ENCODE data around the gene PFDN4. TPM values are rescaled to one million over a fixed set of nuclear protein-coding genes. Genes with fewer than 3 reads are reported as not detected.
"Not testable (repeated sequence)": the region's sequence is repeated elsewhere in the genome, so short reads cannot be mapped to it uniquely, and the experiment has no call there.

The PFDN4 gene
- total and polyA plus RNA-seq, 2 experiments from 2014 or later = 64.5 to 80.1 TPM

GRCh38 chr20:54221353-54221752, 13.5 kb downstream of the PFDN4 start:
- H3K9me3 ChIP-seq (ENCODE audit: low read depth) = no peaks in the 10 kb centered on the region
- 92 to 95% methylated on average over 4 of the region's 4 CpGs for WGBS, 2 experiments (ENCODE audit: low coverage in 1 of 2, low lambda C conversion rate in 2 of 2, missing lambda C conversion rate in 2 of 2)
- no peak overlapping the region for H2AFZ ChIP-seq
- peaks cover 3% of the 10 kb centered on the region; the same call in 1 of the 2 replicates for H3K36me3 ChIP-seq (ENCODE audit: low read depth)
- H4K20me1 ChIP-seq (ENCODE audit: insufficient read depth) = no peaks in the 10 kb centered on the region
- no peak overlapping the region for H3K27ac ChIP-seq
- no peak overlapping the region for H3K4me3 ChIP-seq
- peaks cover 14% of the 10 kb centered on the region for H3K4me1 ChIP-seq (ENCODE audit: insufficient read depth)
- no peaks in the 10 kb centered on the region for H3K9me2 ChIP-seq (ENCODE audit: insufficient read depth)
- no peak for TF ChIP-seq EZH2 (IDR thresholded peaks at IDR 0.05; ENCODE audit: insufficient read depth, poor library complexity, severe bottlenecking)
- TF ChIP-seq EZH2phosphoT487 (IDR thresholded peaks at IDR 0.05; ENCODE audit: insufficient read depth, low read depth) = no peak
- H3K9ac ChIP-seq = no peak overlapping the region
- H3K79me2 ChIP-seq (ENCODE audit: insufficient read depth) = 0 out of 2 replicates have a peak, but pooled peaks cover 5% of the 10 kb centered on the region
- no peak overlapping the region for H3K4me2 ChIP-seq (ENCODE audit: unreplicated experiment)
- no peaks in the 10 kb centered on the region for H3K27me3 ChIP-seq (replicated peaks; ENCODE audit: insufficient read depth)
- no peak for DNase-seq
- no peaks in the 10 kb centered on the region for H3F3A ChIP-seq (ENCODE audit: insufficient read depth)
- in situ Hi-C loops (cut with MboI) = loop anchor here (5.0 kb wide), 1 partner anchor 426 kb away; no protein-coding TSS in a partner anchor

- H3K79me2 ChIP-seq (ENCODE audit: insufficient read depth) = no peaks in the 10 kb centered on the region
- TF ChIP-seq EZH2 (IDR thresholded peaks at IDR 0.05; ENCODE audit: insufficient read depth, poor library complexity, severe bottlenecking) (no peak), EZH2phosphoT487 (IDR thresholded peaks at IDR 0.05; ENCODE audit: insufficient read depth, low read depth) (no peak)
- 34% methylated on average over 17 of the region's 17 CpGs for WGBS, 2 experiments (ENCODE audit: low coverage in 1 of 2, low lambda C conversion rate in 2 of 2, missing lambda C conversion rate in 2 of 2)
- H4K20me1 ChIP-seq (ENCODE audit: insufficient read depth) = no peaks in the 10 kb centered on the region
- H2AFZ ChIP-seq = no peak overlapping the region
- no peak overlapping the region for H3K4me3 ChIP-seq
- H3K4me1 ChIP-seq (ENCODE audit: insufficient read depth) = peaks cover 14% of the 10 kb centered on the region
- H3K9me3 ChIP-seq (ENCODE audit: low read depth) = no peaks in the 10 kb centered on the region
- no peak overlapping the region for H3K4me2 ChIP-seq (ENCODE audit: unreplicated experiment)
- H3K27me3 ChIP-seq (replicated peaks; ENCODE audit: insufficient read depth) = no peaks in the 10 kb centered on the region
- H3F3A ChIP-seq (ENCODE audit: insufficient read depth) = no peaks in the 10 kb centered on the region
- DNase-seq = peak; percentile 17
- no peaks in the 10 kb centered on the region for H3K9me2 ChIP-seq (ENCODE audit: insufficient read depth)
- no peak overlapping the region for H3K27ac ChIP-seq
- no peaks in the 10 kb centered on the region for H3K36me3 ChIP-seq (ENCODE audit: low read depth)
- no peak overlapping the region for H3K9ac ChIP-seq
- in situ Hi-C loops (cut with MboI) = loop anchor here (5.0 kb wide), 1 partner anchor 425 kb away; no protein-coding TSS in a partner anchor
Observed at GRCh38 chr20:54221996-54222890, 14.4 kb downstream of the PFDN4 start.

GRCh38 chr20:54223285-54223684, 15.4 kb downstream of the PFDN4 start:
- no peak overlapping the region for H3K9ac ChIP-seq
- no peaks in the 10 kb centered on the region for H3F3A ChIP-seq (ENCODE audit: insufficient read depth)
- no peaks in the 10 kb centered on the region for H3K9me2 ChIP-seq (ENCODE audit: insufficient read depth)
- H3K79me2 ChIP-seq (ENCODE audit: insufficient read depth) = no peaks in the 10 kb centered on the region
- DNase-seq = no peak
- H3K9me3 ChIP-seq (ENCODE audit: low read depth) = no peaks in the 10 kb centered on the region
- no peak overlapping the region for H2AFZ ChIP-seq
- H3K27me3 ChIP-seq (replicated peaks; ENCODE audit: insufficient read depth) = no peaks in the 10 kb centered on the region
- 72 to 74% methylated on average over 5 of the region's 5 CpGs for WGBS, 2 experiments (ENCODE audit: low coverage in 1 of 2, low lambda C conversion rate in 2 of 2, missing lambda C conversion rate in 2 of 2)
- no peak for TF ChIP-seq EZH2phosphoT487 (IDR thresholded peaks at IDR 0.05; ENCODE audit: insufficient read depth, low read depth)
- no peaks in the 10 kb centered on the region for H4K20me1 ChIP-seq (ENCODE audit: insufficient read depth)
- no peak overlapping the region for H3K4me3 ChIP-seq
- H3K36me3 ChIP-seq (ENCODE audit: low read depth) = no peaks in the 10 kb centered on the region
- H3K4me2 ChIP-seq (ENCODE audit: unreplicated experiment) = no peak overlapping the region
- no peak overlapping the region for H3K27ac ChIP-seq
- in situ Hi-C loops (cut with MboI) = loop anchor here (5.0 kb wide), 1 partner anchor 424 kb away; no protein-coding TSS in a partner anchor
- H3K4me1 ChIP-seq (ENCODE audit: insufficient read depth) = peaks cover 13% of the 10 kb centered on the region

GRCh38 chr20:54223751-54224150, 15.9 kb downstream of the PFDN4 start:
- Histone ChIP-seq H3K27ac (no peak overlapping the region), H4K20me1 (ENCODE audit: insufficient read depth) (no peaks in the 10 kb centered on the region), H3K9ac (no peak overlapping the region), H3K9me3 (ENCODE audit: low read depth) (no peaks in the 10 kb centered on the region), H3K79me2 (ENCODE audit: insufficient read depth) (no peaks in the 10 kb centered on the region), H3K36me3 (ENCODE audit: low read depth) (no peaks in the 10 kb centered on the region), H3K4me1 (ENCODE audit: insufficient read depth) (peaks cover 9% of the 10 kb centered on the region), H3K4me3 (no peak overlapping the region), H3F3A (ENCODE audit: insufficient read depth) (no peaks in the 10 kb centered on the region), H3K27me3 (replicated peaks; ENCODE audit: insufficient read depth) (no peaks in the 10 kb centered on the region), H3K9me2 (ENCODE audit: insufficient read depth) (no peaks in the 10 kb centered on the region), H2AFZ (no peak overlapping the region), H3K4me2 (ENCODE audit: unreplicated experiment) (no peak overlapping the region)
- TF ChIP-seq EZH2phosphoT487 (IDR thresholded peaks at IDR 0.05; ENCODE audit: insufficient read depth, low read depth) = no peak
- no peak for TF ChIP-seq EZH2 (IDR thresholded peaks at IDR 0.05; ENCODE audit: insufficient read depth, poor library complexity, severe bottlenecking)
- in situ Hi-C loops (cut with MboI) = loop anchor here (5.0 kb wide), 1 partner anchor 424 kb away; no protein-coding TSS in a partner anchor
- 60 to 63% methylated on average over 4 of the region's 4 CpGs for WGBS, 2 experiments (ENCODE audit: low coverage in 1 of 2, low lambda C conversion rate in 2 of 2, missing lambda C conversion rate in 2 of 2)
- peak; percentile 32 for DNase-seq

- not testable (repeated sequence) for H3F3A ChIP-seq (ENCODE audit: insufficient read depth); H3K27ac ChIP-seq; H3K9me2 ChIP-seq (ENCODE audit: insufficient read depth); H3K27me3 ChIP-seq (replicated peaks; ENCODE audit: insufficient read depth); H3K79me2 ChIP-seq (ENCODE audit: insufficient read depth); H3K4me3 ChIP-seq; H3K9me3 ChIP-seq (ENCODE audit: low read depth); H3K36me3 ChIP-seq (ENCODE audit: low read depth); H3K9ac ChIP-seq; H3K4me1 ChIP-seq (ENCODE audit: insufficient read depth); H2AFZ ChIP-seq; DNase-seq; H4K20me1 ChIP-seq (ENCODE audit: insufficient read depth); H3K4me2 ChIP-seq (ENCODE audit: unreplicated experiment)
- in situ Hi-C loops (cut with MboI) = loop anchor here (5.0 kb wide), 1 partner anchor 423 kb away; no protein-coding TSS in a partner anchor
- WGBS, 2 experiments (ENCODE audit: low coverage in 1 of 2, low lambda C conversion rate in 2 of 2, missing lambda C conversion rate in 2 of 2) = 85 to 87% methylated on average over 9 of the region's 9 CpGs
Observed at GRCh38 chr20:54224642-54225041, 16.8 kb downstream of the PFDN4 start.

Data from GM23248 (cell line).